Measurements from ENCODE around the gene GRIN3A.

- no peak for TF ChIP-seq CTCF (IDR thresholded peaks at IDR 0.05)
- TF ChIP-seq POLR2A (IDR thresholded peaks at IDR 0.05), result no peak
Observed at GRCh38 chr9:101648493-101648892, 90.0 kb downstream of the GRIN3A start.
